Gastroesophageal sphincter (tissue), 3 donors: Measurements from ENCODE around the gene SLC25A31.

Experiments
- EP300 ChIP-seq: sonication (generic); formaldehyde crosslinking; IDR thresholded peaks from one replicate; pipeline ENCODE4 v1.6.1; 2017; ENCODE audit warnings: antibody characterized with exemption, mild to moderate bottlenecking
- POLR2A ChIP-seq, 2 donors: fragments of 450-650 bp; IDR thresholded peaks; one replicate each; pipeline ENCODE4 v1.6.1; 2017; ENCODE audit warnings: antibody characterized with exemption in 2 of 2, mild to moderate bottlenecking in 2 of 2, moderate library complexity in 1 of 2
- POLR2AphosphoS5 ChIP-seq: sonication (generic); formaldehyde crosslinking; IDR thresholded peaks from one replicate; pipeline ENCODE4 v1.6.1; 2017; ENCODE audit warnings: antibody characterized with exemption
- TF ChIP-seq, protein P1 (sequence below), 4 experiments: fragments of 200-600 bp in 2 of 4; fragments of 450-650 bp in 2 of 4; sonication (generic) in 1 of 4; IDR thresholded peaks; one replicate each; pipeline ENCODE4 v1.5.1; 2017 to 2019; ENCODE audit warnings: antibody characterized with exemption in 4 of 4, mild to moderate bottlenecking in 2 of 4, moderate library complexity in 2 of 4

DNA sequence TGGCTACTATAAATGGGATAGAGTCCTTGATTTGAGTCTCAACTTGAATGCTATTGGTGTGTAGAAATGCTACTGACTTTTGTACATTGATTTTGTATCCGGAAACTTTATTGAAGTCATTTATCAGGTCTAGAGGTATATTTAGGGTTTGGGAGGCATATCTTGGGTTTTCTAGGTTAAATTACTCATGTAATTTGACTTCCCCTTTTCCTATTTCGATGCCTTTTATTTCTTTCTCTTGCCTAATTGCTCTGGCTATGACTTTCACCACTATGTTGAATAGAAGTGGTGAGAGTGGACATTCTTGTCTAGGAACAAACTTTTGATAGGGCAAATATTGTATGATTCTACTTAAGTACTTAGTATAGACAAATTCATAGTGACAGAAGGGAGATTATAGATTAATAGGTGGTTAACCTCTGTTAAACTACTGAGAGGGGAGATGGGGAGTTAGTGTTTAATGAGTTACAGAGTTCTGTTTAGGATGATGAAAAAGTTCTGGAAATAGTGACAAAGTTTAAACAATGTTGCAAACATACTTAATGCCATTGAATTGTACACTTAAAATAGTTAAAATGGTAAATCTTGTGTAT is 29.1 kb downstream of the SLC25A31 start:
- TF ChIP-seq EP300 (no peak), POLR2A (IDR thresholded peaks at IDR 0.05) (no peak), POLR2AphosphoS5 (no peak)
- TF ChIP-seq, protein P1, sequence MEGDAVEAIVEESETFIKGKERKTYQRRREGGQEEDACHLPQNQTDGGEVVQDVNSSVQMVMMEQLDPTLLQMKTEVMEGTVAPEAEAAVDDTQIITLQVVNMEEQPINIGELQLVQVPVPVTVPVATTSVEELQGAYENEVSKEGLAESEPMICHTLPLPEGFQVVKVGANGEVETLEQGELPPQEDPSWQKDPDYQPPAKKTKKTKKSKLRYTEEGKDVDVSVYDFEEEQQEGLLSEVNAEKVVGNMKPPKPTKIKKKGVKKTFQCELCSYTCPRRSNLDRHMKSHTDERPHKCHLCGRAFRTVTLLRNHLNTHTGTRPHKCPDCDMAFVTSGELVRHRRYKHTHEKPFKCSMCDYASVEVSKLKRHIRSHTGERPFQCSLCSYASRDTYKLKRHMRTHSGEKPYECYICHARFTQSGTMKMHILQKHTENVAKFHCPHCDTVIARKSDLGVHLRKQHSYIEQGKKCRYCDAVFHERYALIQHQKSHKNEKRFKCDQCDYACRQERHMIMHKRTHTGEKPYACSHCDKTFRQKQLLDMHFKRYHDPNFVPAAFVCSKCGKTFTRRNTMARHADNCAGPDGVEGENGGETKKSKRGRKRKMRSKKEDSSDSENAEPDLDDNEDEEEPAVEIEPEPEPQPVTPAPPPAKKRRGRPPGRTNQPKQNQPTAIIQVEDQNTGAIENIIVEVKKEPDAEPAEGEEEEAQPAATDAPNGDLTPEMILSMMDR (IDR thresholded peaks at IDR 0.05): no peak
